ENCODE results near the gene GALNTL6.
A peak's percentile ranks its signal among the peaks of the same experiment; 100 is the strongest.

Gene GALNTL6

GRCh38 chr4:172631832-172632231 is 818.6 kb downstream of the GALNTL6 start:
- no peak for DNase-seq (ENCODE audit: low read depth)
- H3K4me3 ChIP-seq (ENCODE audit: control insufficient read depth, low read depth, low read length), result no peak overlapping the region
- TF ChIP-seq CTCF (conservative IDR thresholded peaks at IDR 0.05; ENCODE audit: control insufficient read depth, insufficient read depth, low read depth, low read length), result no peak

- TF ChIP-seq CTCF (conservative IDR thresholded peaks at IDR 0.05; ENCODE audit: control insufficient read depth, insufficient read depth, low read depth, low read length), result no peak
- DNase-seq (ENCODE audit: low read depth), result peak; percentile 4
- H3K4me3 ChIP-seq (ENCODE audit: control insufficient read depth, low read depth, low read length), result no peak overlapping the region
Observed at GRCh38 chr4:172648471-172648870, 835.3 kb downstream of the GALNTL6 start.

- no peak overlapping the region for H3K4me3 ChIP-seq (ENCODE audit: control insufficient read depth, low read depth, low read length)
- DNase-seq (ENCODE audit: low read depth), result no peak
- no peak for TF ChIP-seq CTCF (conservative IDR thresholded peaks at IDR 0.05; ENCODE audit: control insufficient read depth, insufficient read depth, low read depth, low read length)
Observed at GRCh38 chr4:172649143-172649542, 835.9 kb downstream of the GALNTL6 start.

- no peak for TF ChIP-seq CTCF (conservative IDR thresholded peaks at IDR 0.05; ENCODE audit: control insufficient read depth, insufficient read depth, low read depth, low read length)
- no peak for DNase-seq (ENCODE audit: low read depth)
- no peak overlapping the region for H3K4me3 ChIP-seq (ENCODE audit: control insufficient read depth, low read depth, low read length)
Observed at GRCh38 chr4:172650758-172651530, 837.7 kb downstream of the GALNTL6 start.

GRCh38 chr4:172651961-172652360 is 838.8 kb downstream of the GALNTL6 start:
- H3K4me3 ChIP-seq (ENCODE audit: control insufficient read depth, low read depth, low read length), result no peak overlapping the region
- no peak for TF ChIP-seq CTCF (conservative IDR thresholded peaks at IDR 0.05; ENCODE audit: control insufficient read depth, insufficient read depth, low read depth, low read length)
- DNase-seq (ENCODE audit: low read depth), result no peak

GRCh38 chr4:172652369-172652768 is 839.2 kb downstream of the GALNTL6 start:
- H3K4me3 ChIP-seq (ENCODE audit: control insufficient read depth, low read depth, low read length), result no peak overlapping the region

More at GRCh38 chr4:172652369-172652768, 839.2 kb downstream of the GALNTL6 start:
- DNase-seq (ENCODE audit: low read depth), result no peak
- TF ChIP-seq CTCF (conservative IDR thresholded peaks at IDR 0.05; ENCODE audit: control insufficient read depth, insufficient read depth, low read depth, low read length), result no peak
